Spleen (tissue), 7 donors: ENCODE results near the gene GPC3.

Source experiments
- POLR2A ChIP-seq, 3 donors: fragments of 450-650 bp; IDR thresholded peaks; one replicate each; pipeline ENCODE4 v1.5.1; 2017; ENCODE audit warnings: antibody characterized with exemption in 3 of 3, mild to moderate bottlenecking in 1 of 3
- TF ChIP-seq, protein P1 (sequence below), 11 experiments: fragments of 200-600 bp in 7 of 11; fragments of 450-650 bp in 4 of 11; sonication (generic) in 4 of 11; IDR thresholded peaks in 8 of 11; conservative IDR thresholded peaks in 3 of 11; 1 replicate in 7 of 11; 2 replicates in 4 of 11; pipeline versions ENCODE4 v1.4.0 to v1.8.0; 2016 to 2021; ENCODE audit warnings: antibody characterized with exemption in 11 of 11, inconsistent platforms in 4 of 11, mild to moderate bottlenecking in 1 of 11
- donor health status: DM: no; HTN: no; CAD: no; lungs with moderate emphysema.
- donor health status: DM: no; HTN: no; CAD: no.
- donor health status: DM: no; HTN: no; CAD: no.

DNA sequence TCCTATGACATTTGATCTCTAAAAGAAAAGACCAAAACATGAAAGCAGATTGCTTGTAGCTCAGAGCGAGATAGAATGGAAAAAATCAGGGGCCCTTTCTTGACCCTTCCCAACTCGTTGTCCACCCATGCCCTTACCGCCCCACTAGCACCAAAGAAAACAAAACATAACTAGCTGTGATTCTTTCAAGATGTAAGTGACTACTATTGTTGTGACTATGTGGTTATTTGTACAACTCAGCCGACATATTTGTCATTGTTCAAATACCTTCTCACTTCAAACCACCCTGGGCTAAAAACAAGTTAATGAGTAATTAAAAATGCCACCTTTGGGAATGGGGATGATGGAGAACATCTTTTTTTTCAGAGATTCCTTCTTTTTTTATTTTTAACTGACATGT lies 399.0 kb downstream of the GPC3 start:
- TF ChIP-seq, protein P1, sequence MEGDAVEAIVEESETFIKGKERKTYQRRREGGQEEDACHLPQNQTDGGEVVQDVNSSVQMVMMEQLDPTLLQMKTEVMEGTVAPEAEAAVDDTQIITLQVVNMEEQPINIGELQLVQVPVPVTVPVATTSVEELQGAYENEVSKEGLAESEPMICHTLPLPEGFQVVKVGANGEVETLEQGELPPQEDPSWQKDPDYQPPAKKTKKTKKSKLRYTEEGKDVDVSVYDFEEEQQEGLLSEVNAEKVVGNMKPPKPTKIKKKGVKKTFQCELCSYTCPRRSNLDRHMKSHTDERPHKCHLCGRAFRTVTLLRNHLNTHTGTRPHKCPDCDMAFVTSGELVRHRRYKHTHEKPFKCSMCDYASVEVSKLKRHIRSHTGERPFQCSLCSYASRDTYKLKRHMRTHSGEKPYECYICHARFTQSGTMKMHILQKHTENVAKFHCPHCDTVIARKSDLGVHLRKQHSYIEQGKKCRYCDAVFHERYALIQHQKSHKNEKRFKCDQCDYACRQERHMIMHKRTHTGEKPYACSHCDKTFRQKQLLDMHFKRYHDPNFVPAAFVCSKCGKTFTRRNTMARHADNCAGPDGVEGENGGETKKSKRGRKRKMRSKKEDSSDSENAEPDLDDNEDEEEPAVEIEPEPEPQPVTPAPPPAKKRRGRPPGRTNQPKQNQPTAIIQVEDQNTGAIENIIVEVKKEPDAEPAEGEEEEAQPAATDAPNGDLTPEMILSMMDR (IDR thresholded peaks at IDR 0.05 in 8 of 11, conservative IDR thresholded peaks at IDR 0.05 in 3 of 11) = no peak
- TF ChIP-seq POLR2A (IDR thresholded peaks at IDR 0.05) = no peak
